Uterus (tissue), 4 donors: ENCODE data around the gene CDH16. TPM values are rescaled to one million over a fixed set of nuclear protein-coding genes. Genes with fewer than 3 reads are reported as not detected.
"Not testable (repeated sequence)": the region's sequence is repeated elsewhere in the genome, so short reads cannot be mapped to it uniquely, and the experiment has no call there.

Experiments
- DNase-seq, 2 donors: peaks; one replicate each; pipeline ENCODE4 v3.0.0-alpha.2; 2019 to 2020
- H3K27ac ChIP-seq, 2 donors: fragments of 200-600 bp; sonication (generic); 1 replicate in 1 of 2; 2 replicates in 1 of 2; pipeline ENCODE4 v1.5.1; 2016 to 2018
- H3K27me3 ChIP-seq, 2 donors: fragments of 200-600 bp; sonication (generic); one replicate each; pipeline ENCODE4 v1.5.1; 2018 to 2019; ENCODE audit warnings: control low read depth in 1 of 2
- H3K36me3 ChIP-seq, 2 donors: fragments of 200-600 bp; sonication (generic); one replicate each; pipeline ENCODE4 v1.5.1; 2019; ENCODE audit warnings: control low read depth in 1 of 2
- H3K4me1 ChIP-seq, 2 donors: fragments of 200-600 bp; sonication (generic); one replicate each; pipeline ENCODE4 v1.5.1; 2018 to 2019; ENCODE audit warnings: control low read depth in 1 of 2
- H3K4me3 ChIP-seq, 2 donors: fragments of 200-600 bp; sonication (generic); 1 replicate in 1 of 2; 2 replicates in 1 of 2; pipeline ENCODE4 v1.5.1; 2018 to 2019; ENCODE audit warnings: mild to moderate bottlenecking in 1 of 2
- H3K9me3 ChIP-seq, 2 donors: fragments of 200-600 bp; sonication (generic); one replicate each; pipeline ENCODE4 v1.5.1; 2019; ENCODE audit warnings: control low read depth in 1 of 2
- CTCF ChIP-seq, 4 experiments: fragments of 200-600 bp in 2 of 4; fragments of 450-650 bp in 2 of 4; sonication (generic) in 2 of 4; IDR thresholded peaks; one replicate each; pipeline ENCODE4 v1.5.1; 2016 to 2019; ENCODE audit warnings: antibody characterized with exemption in 4 of 4, mild to moderate bottlenecking in 2 of 4, moderate library complexity in 1 of 4
- POLR2A ChIP-seq, 2 donors: fragments of 450-650 bp; IDR thresholded peaks; one replicate each; pipeline ENCODE4 v1.6.1; 2016; ENCODE audit warnings: antibody characterized with exemption in 2 of 2, mild to moderate bottlenecking in 1 of 2, moderate library complexity in 1 of 2
- intact Hi-C: fragments of 100-400 bp; cut with DNase I; formaldehyde crosslinking; loops from one replicate; pipeline ENCODE4 v1.15.1; 2023; ENCODE audit warnings: low total_unique reads
- total RNA-seq, 4 donors: library from RNA; depleted of rRNA in 3 of 4; stranded (reverse); fragments of >200 nt in 3 of 4; gene quantifications; one replicate each; pipeline versions ENCODE4 v1.1.0 to v1.2.4, GENCODE V29; 2014 to 2023
- donor health status: DM: yes; HTN: yes; CAD: no.

Gene CDH16
- total RNA-seq, 4 donors from 2014 or later = 12.6 TPM; not detected in 3

GRCh38 chr16:66959704-66960161 lies 41.0 kb upstream of the CDH16 start:
- Histone ChIP-seq H3K9me3 (no peaks in the 10 kb centered on the region), H3K27me3 (no peaks in the 10 kb centered on the region), H3K4me3 (no peak overlapping the region), H3K4me1 (no peaks in the 10 kb centered on the region), H3K27ac (no peak overlapping the region), H3K36me3 (no peaks in the 10 kb centered on the region)
- DNase-seq = no peak
- intact Hi-C loops = no loop called here
- TF ChIP-seq CTCF (IDR thresholded peaks at IDR 0.05) = no peak
- TF ChIP-seq POLR2A (IDR thresholded peaks at IDR 0.05) = no peak

- H3K27ac ChIP-seq = no peak overlapping the region
- no peaks in the 10 kb centered on the region for H3K9me3 ChIP-seq
- H3K4me1 ChIP-seq = no peaks in the 10 kb centered on the region
- H3K27me3 ChIP-seq = no peaks in the 10 kb centered on the region
- no peaks in the 10 kb centered on the region for H3K36me3 ChIP-seq
- H3K4me3 ChIP-seq = no peak overlapping the region
- intact Hi-C loops = no loop called here
- DNase-seq = no peak
- TF ChIP-seq CTCF (IDR thresholded peaks at IDR 0.05) (no peak), POLR2A (IDR thresholded peaks at IDR 0.05) (no peak)
These were observed 40.4 kb upstream of the CDH16 start for GRCh38 chr16:66958857-66959703.

- H3K4me1 ChIP-seq, H3K27ac ChIP-seq, intact Hi-C loops, H3K9me3 ChIP-seq, H3K27me3 ChIP-seq, H3K36me3 ChIP-seq, DNase-seq, H3K4me3 ChIP-seq: not testable (repeated sequence)
These were observed 37.4 kb upstream of the CDH16 start for GRCh38 chr16:66956154-66956457.

- H3K4me3 ChIP-seq, H3K4me1 ChIP-seq, H3K36me3 ChIP-seq, DNase-seq, H3K9me3 ChIP-seq, H3K27ac ChIP-seq, intact Hi-C loops, H3K27me3 ChIP-seq: not testable (repeated sequence)
These were observed 36.9 kb upstream of the CDH16 start for GRCh38 chr16:66955363-66956153.

- intact Hi-C loops = no loop called here
- Histone ChIP-seq H3K36me3 (no peaks in the 10 kb centered on the region), H3K4me3 (no peak overlapping the region), H3K9me3 (no peaks in the 10 kb centered on the region), H3K27me3 (no peaks in the 10 kb centered on the region), H3K4me1 (no peaks in the 10 kb centered on the region), H3K27ac (no peak overlapping the region)
- peak; percentile 67 to 75 for DNase-seq
- TF ChIP-seq CTCF (IDR thresholded peaks at IDR 0.05) (peak; percentile 73 to 82 (median 78)), POLR2A (IDR thresholded peaks at IDR 0.05) (no peak)
These were observed 35.5 kb upstream of the CDH16 start for GRCh38 chr16:66954097-66954659.
